SKM-1 treated with dmso at 0.1 percent for 144 hours (cell line): ENCODE results near the gene RNF186.
"Not testable (repeated sequence)": the region's sequence is repeated elsewhere in the genome, so short reads cannot be mapped to it uniquely, and the experiment has no call there.

ENCODE experiments used
- DNase-seq: peaks from one replicate; lab custom pipeline; 2025; ENCODE audit not compliant: unreplicated experiment; lab: John Stamatoyannopoulos, UW

The RNF186 gene

GRCh38 chr1:19825298-19825697, 10.2 kb upstream of the RNF186 start:
- DNase-seq: no peak

- no peak for DNase-seq
Observed at GRCh38 chr1:19824541-19824940, 9.5 kb upstream of the RNF186 start.

- no peak for DNase-seq
Observed at GRCh38 chr1:19824036-19824435, 9.0 kb upstream of the RNF186 start.

- no peak for DNase-seq
Observed at GRCh38 chr1:19819701-19820100, 4.6 kb upstream of the RNF186 start.

- no peak for DNase-seq
Observed at GRCh38 chr1:19818324-19818723, 3.2 kb upstream of the RNF186 start.

GRCh38 chr1:19817160-19817559, 2.1 kb upstream of the RNF186 start:
- DNase-seq: no peak

- DNase-seq: not testable (repeated sequence)
Observed at GRCh38 chr1:19816737-19817086, 1.6 kb upstream of the RNF186 start.

- DNase-seq: no peak
Observed at GRCh38 chr1:19815801-19816736, 986 bp upstream of the RNF186 start.

- no peak for DNase-seq
Observed at GRCh38 chr1:19814244-19814661, 830 bp downstream of the RNF186 start.

- DNase-seq: no peak
Observed at GRCh38 chr1:19813643-19813960, 1.5 kb downstream of the RNF186 start.

GRCh38 chr1:19812875-19813642, 2.0 kb downstream of the RNF186 start:
- no peak for DNase-seq

- DNase-seq: peak; percentile 5
Observed at GRCh38 chr1:19811206-19811851, 3.8 kb downstream of the RNF186 start.

- DNase-seq: no peak
Observed at GRCh38 chr1:19809044-19809750, 5.9 kb downstream of the RNF186 start.

- no peak for DNase-seq
Observed at GRCh38 chr1:19808351-19808750, 6.7 kb downstream of the RNF186 start.

- DNase-seq: no peak
Observed at GRCh38 chr1:19804831-19805251, 10.2 kb downstream of the RNF186 start.

- no peak for DNase-seq
Observed at GRCh38 chr1:19802269-19802668, 12.8 kb downstream of the RNF186 start.

GRCh38 chr1:19800076-19800804, 14.8 kb downstream of the RNF186 start:
- peak; percentile 27 for DNase-seq

GRCh38 chr1:19799230-19800075, 15.6 kb downstream of the RNF186 start, which contains the start of gene TMCO4:
Gene TMCO4 (minus strand): TSS chr1:19799916. CDS start chr1:19780758, 19,158 bp downstream.
- DNase-seq: no peak

- no peak for DNase-seq
Observed at GRCh38 chr1:19798486-19799229, 16.4 kb downstream of the RNF186 start.
